Tibial artery (tissue), 4 donors: ENCODE data around the gene BCL2.

Experiments
- DNase-seq, 2 donors: peaks; one replicate each; pipeline ENCODE4 v3.0.0-alpha.2; 2019
- H3K27ac ChIP-seq, 2 donors: fragments of 200-600 bp; sonication (generic) in 1 of 2; 1 replicate in 1 of 2; 2 replicates in 1 of 2; pipeline ENCODE4 v1.5.1; 2018 to 2019; ENCODE audit warnings: mild to moderate bottlenecking in 1 of 2
- H3K27me3 ChIP-seq, 2 donors: fragments of 200-600 bp; sonication (generic) in 1 of 2; one replicate each; pipeline versions ENCODE4 v1.5.1 to v1.6.0; 2016 to 2019
- H3K36me3 ChIP-seq, 3 donors: fragments of 200-600 bp; sonication (generic) in 2 of 3; one replicate each; pipeline ENCODE4 v1.5.1; 2016 to 2019; ENCODE audit warnings: mild to moderate bottlenecking in 2 of 3
- H3K4me1 ChIP-seq, 4 donors: fragments of 200-600 bp; sonication (generic) in 2 of 4; 1 replicate in 3 of 4; 2 replicates in 1 of 4; pipeline ENCODE4 v1.5.1; 2016 to 2019
- H3K4me3 ChIP-seq, 2 donors: fragments of 200-600 bp; sonication (generic) in 1 of 2; 1 replicate in 1 of 2; 2 replicates in 1 of 2; pipeline ENCODE4 v1.5.1; 2018 to 2019; ENCODE audit warnings: mild to moderate bottlenecking in 2 of 2
- H3K9me3 ChIP-seq, 3 donors: fragments of 200-600 bp; sonication (generic) in 1 of 3; one replicate each; pipeline ENCODE4 v1.5.1; 2016 to 2019
- intact Hi-C: fragments of 100-400 bp; cut with DNase I; formaldehyde crosslinking; loops from one replicate; pipeline ENCODE4 v1.15.0; 2023; ENCODE audit warnings: low total_unique reads
- TF ChIP-seq, protein P1 (sequence below), 2 experiments: fragments of 200-600 bp in 1 of 2; fragments of 450-650 bp in 1 of 2; IDR thresholded peaks; one replicate each; pipeline ENCODE4 v1.5.1; 2017 to 2019; ENCODE audit warnings: antibody characterized with exemption in 2 of 2, mild to moderate bottlenecking in 1 of 2, moderate library complexity in 1 of 2

The BCL2 gene

GRCh38 chr18:63265326-63265725 lies 54.2 kb downstream of the BCL2 start:
- Histone ChIP-seq H3K4me3 (no peak overlapping the region), H3K27me3 (no peaks in the 10 kb centered on the region), H3K4me1 (peaks cover 0 to 51% (median 29%) of the 10 kb centered on the region in 4 donors), H3K36me3 (no peaks in the 10 kb centered on the region), H3K27ac (no peak overlapping the region), H3K9me3 (no peaks in the 10 kb centered on the region)
- TF ChIP-seq, protein P1, sequence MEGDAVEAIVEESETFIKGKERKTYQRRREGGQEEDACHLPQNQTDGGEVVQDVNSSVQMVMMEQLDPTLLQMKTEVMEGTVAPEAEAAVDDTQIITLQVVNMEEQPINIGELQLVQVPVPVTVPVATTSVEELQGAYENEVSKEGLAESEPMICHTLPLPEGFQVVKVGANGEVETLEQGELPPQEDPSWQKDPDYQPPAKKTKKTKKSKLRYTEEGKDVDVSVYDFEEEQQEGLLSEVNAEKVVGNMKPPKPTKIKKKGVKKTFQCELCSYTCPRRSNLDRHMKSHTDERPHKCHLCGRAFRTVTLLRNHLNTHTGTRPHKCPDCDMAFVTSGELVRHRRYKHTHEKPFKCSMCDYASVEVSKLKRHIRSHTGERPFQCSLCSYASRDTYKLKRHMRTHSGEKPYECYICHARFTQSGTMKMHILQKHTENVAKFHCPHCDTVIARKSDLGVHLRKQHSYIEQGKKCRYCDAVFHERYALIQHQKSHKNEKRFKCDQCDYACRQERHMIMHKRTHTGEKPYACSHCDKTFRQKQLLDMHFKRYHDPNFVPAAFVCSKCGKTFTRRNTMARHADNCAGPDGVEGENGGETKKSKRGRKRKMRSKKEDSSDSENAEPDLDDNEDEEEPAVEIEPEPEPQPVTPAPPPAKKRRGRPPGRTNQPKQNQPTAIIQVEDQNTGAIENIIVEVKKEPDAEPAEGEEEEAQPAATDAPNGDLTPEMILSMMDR (IDR thresholded peaks at IDR 0.05) = no peak
- intact Hi-C loops = loop anchor here (1.0 kb wide), 1 partner anchor 134 kb away; no protein-coding TSS in a partner anchor
- DNase-seq = no peak

DNA sequence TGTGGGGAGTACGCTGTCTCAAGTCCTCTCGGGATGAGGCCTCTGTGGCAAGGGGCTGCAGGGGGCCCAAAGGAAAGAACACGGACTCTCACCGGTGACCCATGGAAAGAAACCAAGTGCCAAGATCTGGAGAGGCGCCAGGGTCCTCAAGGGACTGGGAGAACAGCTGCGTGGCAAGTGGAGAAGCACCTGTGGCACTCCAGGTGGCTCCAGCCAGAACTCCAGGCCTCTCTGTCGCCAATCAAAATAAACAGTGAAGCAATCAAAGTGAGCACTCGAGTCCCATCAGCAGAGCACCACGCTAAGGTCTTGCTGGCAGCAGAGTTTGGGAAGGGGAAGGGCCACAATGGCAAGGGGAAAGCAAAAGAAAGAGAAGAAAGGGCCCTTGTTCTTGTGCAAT lies 54.7 kb downstream of the BCL2 start:
- intact Hi-C loops = loop anchor here (1.0 kb wide), 1 partner anchor 134 kb away; no protein-coding TSS in a partner anchor
- H3K4me1 ChIP-seq = peaks cover 0 to 55% (median 30%) of the 10 kb centered on the region in 4 donors

GRCh38 chr18:63263444-63263843 lies 56.1 kb downstream of the BCL2 start:
- Histone ChIP-seq H3K9me3 (no peaks in the 10 kb centered on the region), H3K27me3 (no peaks in the 10 kb centered on the region), H3K4me1 (peaks cover 0 to 65% (median 29%) of the 10 kb centered on the region in 4 donors), H3K36me3 (no peaks in the 10 kb centered on the region), H3K4me3 (peak overlapping the region in 1 of 2 donors; percentile 22), H3K27ac (peak overlapping the region; percentile 79 to 83)
- no peak for DNase-seq
- intact Hi-C loops = no loop called here
- TF ChIP-seq, protein P1 (IDR thresholded peaks at IDR 0.05) = no peak

More for the DNA sequence above, 54.7 kb downstream of the BCL2 start:
- Histone ChIP-seq H3K27ac (no peak overlapping the region), H3K27me3 (no peaks in the 10 kb centered on the region), H3K9me3 (no peaks in the 10 kb centered on the region), H3K4me3 (no peak overlapping the region), H3K36me3 (no peaks in the 10 kb centered on the region)
- no peak for DNase-seq
- TF ChIP-seq, protein P1 (IDR thresholded peaks at IDR 0.05) = no peak

DNA sequence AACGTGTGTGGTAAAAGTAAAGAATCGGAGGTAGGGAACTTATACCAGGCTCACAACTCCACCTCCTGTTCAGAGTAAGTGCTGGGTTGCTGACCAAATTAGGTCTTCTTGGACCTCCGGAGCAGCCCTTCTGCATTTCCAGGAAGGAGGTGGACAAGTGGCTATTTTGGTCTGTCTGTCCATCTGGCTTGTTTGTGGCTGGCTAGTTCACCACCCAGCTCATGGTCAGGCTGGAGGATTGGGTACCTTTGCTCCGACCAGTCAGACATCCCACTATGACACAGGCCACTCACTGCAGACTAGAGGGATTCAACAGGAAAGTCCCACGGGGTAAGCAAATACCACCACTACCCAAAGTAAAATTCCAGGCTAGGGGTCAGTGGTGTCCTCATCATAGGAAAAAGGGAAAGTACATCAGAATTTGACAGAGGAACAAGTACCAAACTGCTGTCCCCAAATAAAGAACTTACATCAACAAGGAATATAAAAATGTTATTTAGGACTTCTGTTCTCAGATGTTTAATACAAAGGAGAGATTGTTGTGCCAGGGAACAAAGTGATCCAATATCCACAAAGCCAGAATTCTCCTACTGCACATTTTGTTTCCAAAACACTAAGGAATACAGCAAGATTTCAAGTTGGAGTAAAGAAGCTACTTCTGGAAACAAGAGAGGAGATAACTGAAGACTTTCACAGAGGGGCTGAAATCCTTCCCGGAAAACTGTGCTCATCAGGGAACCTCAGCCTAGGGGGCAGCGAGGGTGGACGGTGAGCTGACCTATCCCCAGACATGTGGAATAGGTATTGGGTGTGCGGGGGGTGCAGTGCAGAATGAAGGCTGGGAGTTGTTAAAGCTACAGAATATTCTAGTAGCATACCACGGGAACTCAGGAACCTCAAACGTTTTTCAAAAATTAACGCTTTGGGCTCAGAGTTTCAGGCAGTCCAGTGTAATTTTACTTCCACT lies 56.9 kb downstream of the BCL2 start:
- intact Hi-C loops = no loop called here

DNA sequence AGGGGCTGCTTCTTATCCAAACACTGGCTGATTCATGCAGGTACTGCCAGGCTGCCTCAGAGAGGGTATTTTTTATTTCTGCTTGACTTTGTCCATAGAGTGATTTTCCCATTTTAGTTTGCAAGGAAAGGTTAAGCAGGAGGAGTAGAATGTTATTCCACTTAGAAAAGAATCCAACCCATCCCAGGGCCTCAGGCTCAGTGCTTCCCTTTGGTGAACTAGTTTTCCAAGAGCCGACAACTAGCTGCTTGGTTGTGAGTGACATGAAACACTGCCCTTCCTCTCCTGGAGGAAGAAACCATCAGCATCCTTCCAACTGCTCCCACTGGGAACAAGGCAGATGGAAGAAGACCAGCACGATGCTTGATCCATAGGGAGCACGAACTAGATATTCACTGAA lies 58.5 kb downstream of the BCL2 start:
- H3K27ac ChIP-seq = peak overlapping the region; percentile 79 to 83
- H3K27me3 ChIP-seq = no peaks in the 10 kb centered on the region
- H3K36me3 ChIP-seq = no peaks in the 10 kb centered on the region
- TF ChIP-seq, protein P1 (IDR thresholded peaks at IDR 0.05) = no peak
- H3K9me3 ChIP-seq = no peaks in the 10 kb centered on the region
- no peak overlapping the region for H3K4me3 ChIP-seq
- peaks cover 0 to 55% (median 23%) of the 10 kb centered on the region in 4 donors for H3K4me1 ChIP-seq
- intact Hi-C loops = loop anchor here (2.0 kb wide), 1 partner anchor 58 kb away; the partner anchor contains the start of gene BCL2
- no peak for DNase-seq

More for the DNA sequence above, 56.9 kb downstream of the BCL2 start:
- Histone ChIP-seq H3K4me1 (peaks cover 0 to 61% (median 23%) of the 10 kb centered on the region in 4 donors), H3K36me3 (no peaks in the 10 kb centered on the region), H3K27me3 (no peaks in the 10 kb centered on the region), H3K9me3 (no peaks in the 10 kb centered on the region), H3K27ac (peak overlapping the region; percentile 79 to 83), H3K4me3 (peak overlapping the region; percentile 18 to 22)
- TF ChIP-seq, protein P1 (IDR thresholded peaks at IDR 0.05) = peak in 1 of 2 experiments; percentile 46
- peak; percentile 55 to 87 for DNase-seq
